Prostate gland (tissue), 2 donors: ENCODE results near the gene IFIT1.

ENCODE experiments used
- POLR2A ChIP-seq: fragments of 450-650 bp; IDR thresholded peaks from one replicate; pipeline ENCODE4 v1.6.1; 2016; ENCODE audit warnings: antibody characterized with exemption, mild to moderate bottlenecking
- TF ChIP-seq, protein P1 (sequence below), 4 experiments: fragments of 200-600 bp in 2 of 4; fragments of 450-650 bp in 2 of 4; sonication (generic) in 2 of 4; IDR thresholded peaks; 1 replicate in 3 of 4; 2 replicates in 1 of 4; pipeline ENCODE4 v1.5.1; 2016 to 2019; ENCODE audit warnings: antibody characterized with exemption in 4 of 4, mild to moderate bottlenecking in 2 of 4, moderate library complexity in 2 of 4

GRCh38 chr10:89351780-89352597 is 40.4 kb upstream of the IFIT1 start:
- TF ChIP-seq, protein P1, sequence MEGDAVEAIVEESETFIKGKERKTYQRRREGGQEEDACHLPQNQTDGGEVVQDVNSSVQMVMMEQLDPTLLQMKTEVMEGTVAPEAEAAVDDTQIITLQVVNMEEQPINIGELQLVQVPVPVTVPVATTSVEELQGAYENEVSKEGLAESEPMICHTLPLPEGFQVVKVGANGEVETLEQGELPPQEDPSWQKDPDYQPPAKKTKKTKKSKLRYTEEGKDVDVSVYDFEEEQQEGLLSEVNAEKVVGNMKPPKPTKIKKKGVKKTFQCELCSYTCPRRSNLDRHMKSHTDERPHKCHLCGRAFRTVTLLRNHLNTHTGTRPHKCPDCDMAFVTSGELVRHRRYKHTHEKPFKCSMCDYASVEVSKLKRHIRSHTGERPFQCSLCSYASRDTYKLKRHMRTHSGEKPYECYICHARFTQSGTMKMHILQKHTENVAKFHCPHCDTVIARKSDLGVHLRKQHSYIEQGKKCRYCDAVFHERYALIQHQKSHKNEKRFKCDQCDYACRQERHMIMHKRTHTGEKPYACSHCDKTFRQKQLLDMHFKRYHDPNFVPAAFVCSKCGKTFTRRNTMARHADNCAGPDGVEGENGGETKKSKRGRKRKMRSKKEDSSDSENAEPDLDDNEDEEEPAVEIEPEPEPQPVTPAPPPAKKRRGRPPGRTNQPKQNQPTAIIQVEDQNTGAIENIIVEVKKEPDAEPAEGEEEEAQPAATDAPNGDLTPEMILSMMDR (IDR thresholded peaks at IDR 0.05), result no peak
- TF ChIP-seq POLR2A, result no peak
